Retinal pigment epithelial cell (primary cell): ENCODE results near the gene CNGA3.
"Not testable (repeated sequence)": the region's sequence is repeated elsewhere in the genome, so short reads cannot be mapped to it uniquely, and the experiment has no call there.

Source experiments
- DNase-seq: peaks from one replicate; pipeline ENCODE4 v3.0.0-alpha.2; 2010; ENCODE audit warnings: low read depth
- H3K4me3 ChIP-seq: 2 replicates; pipeline ENCODE4 v1.5.1; 2011; ENCODE audit warnings: mild to moderate bottlenecking, low read length, control low read depth, moderate library complexity
- TF ChIP-seq, protein P1 (sequence below): conservative IDR thresholded peaks from 2 replicates; pipeline ENCODE4 v1.5.1; 2011; ENCODE audit warnings: low read depth, low read length, control low read depth, inconsistent platforms

The CNGA3 gene

DNA sequence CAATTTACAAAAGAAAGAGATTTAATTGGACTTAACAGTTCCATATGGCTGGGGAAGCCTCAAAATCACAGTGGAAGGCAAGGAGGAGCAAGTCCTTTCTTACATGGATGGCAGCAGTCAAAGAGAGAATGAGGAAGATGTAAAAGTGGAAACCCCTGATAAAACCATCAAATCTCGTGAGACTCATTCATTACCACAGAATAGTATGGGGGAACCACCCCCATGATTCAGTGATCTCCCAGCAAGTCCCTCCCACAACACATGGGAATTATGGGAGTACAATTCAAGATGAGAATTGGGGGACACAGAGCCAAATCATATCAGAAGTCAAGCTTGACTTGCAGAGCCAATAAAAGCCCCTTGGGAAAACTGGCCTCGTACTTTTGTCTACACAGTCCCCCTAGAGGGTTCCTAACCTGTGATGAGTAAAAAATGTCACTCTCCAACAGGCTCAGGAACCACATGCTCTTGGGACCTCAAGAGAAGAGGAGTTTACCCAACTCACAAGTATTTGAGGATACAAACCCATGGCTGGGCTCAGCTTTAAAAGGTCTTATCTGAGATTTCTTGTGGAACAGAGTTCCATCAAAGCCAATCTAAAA lies 87.2 kb downstream of the CNGA3 start:
- H3K4me3 ChIP-seq: no peak overlapping the region
- TF ChIP-seq, protein P1, sequence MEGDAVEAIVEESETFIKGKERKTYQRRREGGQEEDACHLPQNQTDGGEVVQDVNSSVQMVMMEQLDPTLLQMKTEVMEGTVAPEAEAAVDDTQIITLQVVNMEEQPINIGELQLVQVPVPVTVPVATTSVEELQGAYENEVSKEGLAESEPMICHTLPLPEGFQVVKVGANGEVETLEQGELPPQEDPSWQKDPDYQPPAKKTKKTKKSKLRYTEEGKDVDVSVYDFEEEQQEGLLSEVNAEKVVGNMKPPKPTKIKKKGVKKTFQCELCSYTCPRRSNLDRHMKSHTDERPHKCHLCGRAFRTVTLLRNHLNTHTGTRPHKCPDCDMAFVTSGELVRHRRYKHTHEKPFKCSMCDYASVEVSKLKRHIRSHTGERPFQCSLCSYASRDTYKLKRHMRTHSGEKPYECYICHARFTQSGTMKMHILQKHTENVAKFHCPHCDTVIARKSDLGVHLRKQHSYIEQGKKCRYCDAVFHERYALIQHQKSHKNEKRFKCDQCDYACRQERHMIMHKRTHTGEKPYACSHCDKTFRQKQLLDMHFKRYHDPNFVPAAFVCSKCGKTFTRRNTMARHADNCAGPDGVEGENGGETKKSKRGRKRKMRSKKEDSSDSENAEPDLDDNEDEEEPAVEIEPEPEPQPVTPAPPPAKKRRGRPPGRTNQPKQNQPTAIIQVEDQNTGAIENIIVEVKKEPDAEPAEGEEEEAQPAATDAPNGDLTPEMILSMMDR: no peak
- DNase-seq: no peak

DNA sequence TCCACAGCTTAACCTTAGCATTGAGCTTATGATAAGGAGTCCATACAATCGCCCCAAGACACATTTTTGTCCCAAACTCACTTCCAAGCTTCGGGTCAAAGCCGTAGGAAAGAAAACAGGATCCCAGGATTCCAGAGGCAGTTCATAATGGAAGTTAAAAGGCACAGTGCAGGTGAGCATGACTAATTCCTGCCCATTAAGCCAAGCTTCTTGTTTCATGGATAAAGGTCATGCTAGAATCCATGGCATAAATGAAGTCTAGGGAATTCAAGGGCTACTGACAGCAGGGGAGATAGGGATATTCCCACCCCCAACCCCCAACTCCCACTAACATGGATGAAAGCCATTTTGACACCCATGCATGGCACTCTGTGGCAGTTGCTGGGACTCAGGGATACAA lies 88.2 kb downstream of the CNGA3 start:
- TF ChIP-seq, protein P1: no peak
- no peak for DNase-seq
- no peak overlapping the region for H3K4me3 ChIP-seq

DNA sequence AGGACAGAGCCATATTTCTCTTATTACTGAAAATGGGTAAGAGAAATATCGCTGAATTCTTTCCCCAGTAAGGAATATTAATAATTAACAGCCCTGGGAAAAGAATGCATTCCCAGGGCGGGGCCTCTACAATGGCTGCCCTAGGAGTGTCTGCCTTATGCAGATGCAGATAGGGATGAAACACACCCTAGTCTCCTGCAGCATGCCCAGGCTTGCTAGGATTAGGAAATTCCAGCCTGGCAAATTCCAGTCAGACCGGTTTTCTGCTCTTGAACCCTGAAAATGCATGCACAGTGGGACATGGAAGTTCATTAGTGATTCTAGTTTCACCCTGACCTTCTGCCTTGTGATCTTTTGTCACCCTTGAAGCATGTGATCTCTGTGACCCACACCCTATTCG lies 89.4 kb downstream of the CNGA3 start:
- not testable (repeated sequence) for H3K4me3 ChIP-seq, DNase-seq

DNA sequence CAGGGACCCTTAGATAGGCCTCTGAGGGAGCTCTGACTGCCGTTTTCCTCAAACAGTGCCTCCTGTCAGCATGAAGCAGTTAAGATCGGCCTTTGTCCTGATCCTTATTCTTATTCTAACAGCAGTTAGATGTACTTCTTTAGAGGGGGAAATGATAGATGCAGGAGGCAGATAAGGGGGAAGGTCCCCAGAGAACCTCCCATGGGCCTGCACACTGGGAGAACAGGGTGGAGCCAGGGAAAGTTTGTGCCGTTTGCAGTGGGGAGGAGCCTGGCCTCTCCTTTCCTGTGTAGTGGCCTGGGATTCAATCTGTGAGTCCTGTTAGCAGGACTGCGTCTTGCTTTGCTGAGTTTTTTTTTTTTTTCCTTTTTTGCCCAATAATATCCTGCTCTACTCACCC lies 90.5 kb downstream of the CNGA3 start:
- DNase-seq: no peak
- TF ChIP-seq, protein P1: no peak
- no peak overlapping the region for H3K4me3 ChIP-seq

DNA sequence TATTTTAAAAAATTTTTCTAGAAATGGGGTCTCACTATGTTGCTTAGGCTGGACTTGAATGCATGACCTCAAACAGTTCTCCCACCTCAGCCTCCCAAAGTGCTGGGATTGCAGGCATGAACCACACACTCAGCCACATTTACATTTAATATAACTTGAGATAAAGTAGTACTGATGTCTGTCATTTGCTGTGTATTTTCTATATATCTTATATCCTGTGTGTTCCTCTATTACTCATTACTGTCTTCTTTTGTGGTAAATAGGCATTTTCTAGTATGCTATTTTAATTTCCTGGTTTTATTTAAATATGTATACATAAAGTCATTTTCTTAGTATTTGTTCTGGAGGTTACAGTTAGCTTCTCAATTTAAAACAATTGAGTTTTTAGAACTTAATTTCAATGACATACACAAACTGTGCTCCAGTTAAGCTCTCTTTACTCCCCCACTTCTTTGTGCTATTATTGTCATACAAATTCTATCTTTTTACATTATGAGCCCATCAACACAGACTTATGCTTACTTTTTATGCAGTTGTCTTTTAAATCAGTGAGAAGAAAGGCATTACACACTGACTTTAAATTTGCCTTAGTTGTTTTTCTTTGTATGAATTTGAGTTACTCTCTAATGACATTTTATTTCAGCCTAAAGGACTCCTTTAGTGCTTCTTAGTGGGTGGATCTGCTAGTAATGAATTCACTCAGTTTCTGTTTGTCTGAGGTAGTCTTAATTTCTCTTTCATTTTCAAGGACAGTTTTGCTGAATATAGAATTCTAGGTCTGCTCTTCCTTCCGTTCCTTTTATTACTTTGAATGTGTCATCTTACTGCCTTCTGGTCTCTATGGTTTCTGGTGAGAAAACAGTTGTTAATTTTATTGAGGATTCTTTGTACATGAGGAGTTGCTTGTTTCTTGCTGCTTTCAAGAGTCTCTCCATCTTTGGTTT lies 92.2 kb downstream of the CNGA3 start:
- no peak overlapping the region for H3K4me3 ChIP-seq
- DNase-seq: no peak
- TF ChIP-seq, protein P1: no peak

DNA sequence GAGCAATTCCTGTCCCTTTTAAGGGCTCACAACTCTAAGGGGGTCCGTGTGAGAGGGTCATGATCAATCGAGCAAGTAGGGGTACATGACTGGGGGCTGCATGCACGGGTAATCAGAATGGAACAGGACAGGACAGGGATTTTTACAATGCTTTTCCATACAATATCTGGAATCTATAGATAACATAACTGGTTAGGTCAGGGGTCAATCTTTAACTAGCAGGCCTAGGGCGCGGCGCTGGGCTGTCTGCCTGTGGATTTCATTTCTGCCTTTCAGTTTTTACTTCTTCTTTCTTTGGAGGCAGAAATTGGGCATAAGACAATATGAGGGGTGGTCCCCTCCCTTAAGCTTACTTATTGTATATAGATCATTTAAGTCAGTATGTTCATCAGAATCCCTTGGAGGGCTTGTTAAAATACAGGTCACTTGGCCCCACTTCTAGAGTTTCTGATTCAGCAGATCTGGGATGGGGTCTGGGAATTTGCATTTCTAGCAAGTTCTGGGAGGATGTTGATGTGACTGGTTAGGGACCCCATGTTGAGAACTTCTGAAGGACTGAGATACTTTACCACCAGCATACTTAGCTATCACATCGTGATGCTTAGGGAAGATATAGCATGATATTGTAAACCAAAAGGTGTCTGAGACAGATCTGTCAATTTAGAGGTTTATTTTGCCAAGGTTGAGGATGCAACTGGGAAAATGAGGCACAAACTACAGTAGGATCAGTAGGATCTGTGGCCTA lies 95.6 kb downstream of the CNGA3 start:
- TF ChIP-seq, protein P1: no peak
- H3K4me3 ChIP-seq: no peak overlapping the region

DNA sequence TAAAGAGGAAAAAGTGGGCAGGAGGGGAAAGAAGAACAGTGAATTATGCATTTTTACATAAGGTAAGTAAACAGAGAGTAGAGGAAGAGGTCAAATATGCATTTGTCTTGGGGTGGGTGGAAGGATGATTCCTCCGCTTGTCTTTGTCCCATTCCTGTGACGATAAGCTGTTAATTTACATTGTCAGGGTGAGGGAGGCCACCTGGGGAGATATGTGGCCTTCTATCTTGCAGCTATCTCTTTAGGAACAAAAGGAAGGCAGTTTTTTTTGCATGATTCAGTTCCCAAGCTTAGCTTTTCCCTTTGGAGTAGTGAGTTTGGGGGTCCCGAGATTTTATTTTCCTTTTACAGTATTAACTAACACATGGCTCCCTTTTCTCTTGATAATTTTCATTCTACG lies 96.2 kb downstream of the CNGA3 start:
- H3K4me3 ChIP-seq: no peak overlapping the region
- TF ChIP-seq, protein P1: no peak
- DNase-seq: no peak

More for the DNA sequence above, 95.6 kb downstream of the CNGA3 start:
- no peak for DNase-seq
